A673 (cell line): Measurements from ENCODE around the gene NAV2.

Source experiments
- EZH2 ChIP-seq: fragments of 200-600 bp; sonication (generic); IDR thresholded peaks from 2 replicates; pipeline ENCODE4 v1.6.1; 2017; ENCODE audit warnings: borderline replicate concordance, low read depth, mild to moderate bottlenecking, mixed read lengths, antibody characterized with exemption, low read length; ENCODE audit not compliant: poor library complexity, severe bottlenecking
- TF ChIP-seq, protein P1 (sequence below): fragments of 300-800, 200-600 bp; sonication (generic); conservative IDR thresholded peaks from 2 replicates; pipeline ENCODE4 v1.5.1; 2017; ENCODE audit warnings: low read depth, mild to moderate bottlenecking, antibody characterized with exemption, low read length, moderate library complexity, mixed read lengths

DNA sequence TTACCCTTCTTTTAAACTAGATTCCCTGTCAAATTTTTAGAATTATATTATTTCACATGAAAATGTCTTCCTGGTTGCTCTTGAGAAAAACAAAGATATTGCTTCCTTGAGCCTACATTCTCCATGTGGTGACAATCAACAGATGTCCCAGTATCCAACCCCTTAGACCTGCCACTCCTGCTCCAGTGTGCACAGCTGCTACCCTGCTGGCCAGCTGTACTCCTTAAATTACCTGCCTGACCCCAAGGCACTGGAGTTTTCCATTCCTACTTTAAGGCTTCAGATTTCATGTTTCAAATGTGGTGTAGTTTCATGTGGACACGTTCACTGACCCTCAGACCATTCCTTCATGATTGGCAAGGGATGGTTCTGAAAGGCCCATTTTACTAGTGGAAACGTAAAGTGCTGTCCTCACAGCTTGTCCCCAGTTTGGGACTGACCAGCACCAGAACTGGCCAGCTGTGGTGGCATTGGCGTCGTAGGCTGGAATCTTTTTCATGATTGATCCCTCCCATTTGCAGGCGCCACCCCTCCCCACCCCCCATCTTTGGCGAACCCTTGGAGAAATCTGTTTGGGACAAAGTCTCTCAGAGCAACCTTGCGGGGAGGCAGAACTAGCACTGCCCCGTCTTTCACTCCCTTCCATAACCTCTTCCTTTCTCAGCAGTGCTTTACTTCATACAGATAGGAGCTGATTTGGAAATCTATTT, 324.1 kb downstream of the NAV2 start:
- TF ChIP-seq, protein P1, sequence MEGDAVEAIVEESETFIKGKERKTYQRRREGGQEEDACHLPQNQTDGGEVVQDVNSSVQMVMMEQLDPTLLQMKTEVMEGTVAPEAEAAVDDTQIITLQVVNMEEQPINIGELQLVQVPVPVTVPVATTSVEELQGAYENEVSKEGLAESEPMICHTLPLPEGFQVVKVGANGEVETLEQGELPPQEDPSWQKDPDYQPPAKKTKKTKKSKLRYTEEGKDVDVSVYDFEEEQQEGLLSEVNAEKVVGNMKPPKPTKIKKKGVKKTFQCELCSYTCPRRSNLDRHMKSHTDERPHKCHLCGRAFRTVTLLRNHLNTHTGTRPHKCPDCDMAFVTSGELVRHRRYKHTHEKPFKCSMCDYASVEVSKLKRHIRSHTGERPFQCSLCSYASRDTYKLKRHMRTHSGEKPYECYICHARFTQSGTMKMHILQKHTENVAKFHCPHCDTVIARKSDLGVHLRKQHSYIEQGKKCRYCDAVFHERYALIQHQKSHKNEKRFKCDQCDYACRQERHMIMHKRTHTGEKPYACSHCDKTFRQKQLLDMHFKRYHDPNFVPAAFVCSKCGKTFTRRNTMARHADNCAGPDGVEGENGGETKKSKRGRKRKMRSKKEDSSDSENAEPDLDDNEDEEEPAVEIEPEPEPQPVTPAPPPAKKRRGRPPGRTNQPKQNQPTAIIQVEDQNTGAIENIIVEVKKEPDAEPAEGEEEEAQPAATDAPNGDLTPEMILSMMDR = no peak
- TF ChIP-seq EZH2 = no peak
